ENCODE data around the gene PALM2AKAP2.

PALM2AKAP2 gene

DNA sequence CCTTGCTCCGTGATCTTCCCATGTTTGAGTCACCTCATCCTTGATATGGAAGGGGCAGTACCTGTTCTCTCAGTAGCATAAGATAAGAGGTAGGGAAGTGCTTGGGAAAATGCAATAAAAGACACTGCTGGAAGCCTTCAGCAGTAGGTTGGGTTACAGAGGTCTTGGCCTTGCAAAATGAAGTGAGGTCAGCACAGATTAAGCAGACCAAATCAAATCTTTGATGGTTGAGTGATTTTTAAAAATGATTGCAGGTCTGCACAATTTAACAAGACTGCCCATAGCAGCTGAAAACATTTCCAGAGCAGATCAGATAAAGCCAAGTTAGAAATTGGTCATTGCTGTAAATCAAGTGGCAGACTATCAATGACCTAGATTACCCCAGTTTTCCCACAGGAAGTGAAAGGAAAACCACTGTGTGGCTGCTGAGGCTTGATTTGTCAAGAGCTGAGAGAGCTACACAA is 32.9 kb downstream of the PALM2AKAP2 start:
- H3K27me3 ChIP-seq (replicated peaks; ENCODE audit: control insufficient read depth, insufficient read depth, low read length): no peaks in the 10 kb centered on the region; the same call in 1 of the 2 replicates
- no peak for DNase-seq (ENCODE audit: extremely low read depth, insufficient read length)
- TF ChIP-seq CTCF (IDR thresholded peaks at IDR 0.05; ENCODE audit: insufficient read depth, low read length, poor library complexity, severe bottlenecking): no peak
- H3K36me3 ChIP-seq (ENCODE audit: control insufficient read depth, insufficient read depth, low read length): no peaks in the 10 kb centered on the region
- no peak overlapping the region for H3K4me3 ChIP-seq (replicated peaks; ENCODE audit: low read depth, low read length)

DNA sequence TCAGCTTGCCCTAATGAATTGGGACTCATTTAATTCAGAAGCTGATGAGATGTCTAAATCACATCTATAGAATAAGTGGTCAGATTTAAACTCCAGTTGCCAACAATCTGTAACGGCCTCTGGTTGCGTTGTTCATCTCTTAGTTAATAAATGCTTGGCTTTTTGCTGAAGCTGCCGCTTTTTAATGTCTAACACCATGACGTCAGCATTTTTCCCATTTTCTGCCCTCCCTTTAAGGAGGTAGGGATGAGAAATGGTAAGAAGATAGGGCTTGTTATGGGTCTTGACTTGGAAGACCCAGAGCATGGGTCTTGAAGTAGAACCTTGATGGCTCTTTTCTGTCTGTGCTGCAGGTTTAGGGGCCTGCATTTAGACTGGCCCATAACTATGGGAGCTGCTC is 33.3 kb downstream of the PALM2AKAP2 start:
- no peak for DNase-seq (ENCODE audit: extremely low read depth, insufficient read length)
- H3K27me3 ChIP-seq (replicated peaks; ENCODE audit: control insufficient read depth, insufficient read depth, low read length): no peaks in the 10 kb centered on the region; the same call in 1 of the 2 replicates
- no peaks in the 10 kb centered on the region for H3K36me3 ChIP-seq (ENCODE audit: control insufficient read depth, insufficient read depth, low read length)
- no peak overlapping the region for H3K4me3 ChIP-seq (replicated peaks; ENCODE audit: low read depth, low read length)
- no peak for TF ChIP-seq CTCF (IDR thresholded peaks at IDR 0.05; ENCODE audit: insufficient read depth, low read length, poor library complexity, severe bottlenecking)

DNA sequence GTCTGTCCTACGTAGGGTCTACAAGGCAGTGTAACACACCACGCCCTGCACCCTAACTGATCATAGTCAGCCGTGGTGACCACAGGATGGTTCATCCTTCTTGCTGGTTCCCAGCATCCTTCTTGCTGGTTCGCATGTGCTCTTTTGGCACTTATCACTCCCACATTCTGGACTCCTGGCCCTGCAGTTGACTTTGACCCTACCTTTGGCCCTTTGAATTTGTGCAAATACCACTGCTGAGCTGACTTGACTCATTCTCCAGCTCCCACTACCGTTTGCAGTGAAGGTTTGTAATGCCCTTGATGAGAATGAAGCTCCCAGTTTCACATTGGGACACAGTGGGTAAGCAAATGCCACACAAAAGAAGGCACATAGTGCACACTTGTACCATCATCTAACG is 33.8 kb downstream of the PALM2AKAP2 start:
- Histone ChIP-seq H3K36me3 (ENCODE audit: control insufficient read depth, insufficient read depth, low read length) (no peaks in the 10 kb centered on the region), H3K4me3 (replicated peaks; ENCODE audit: low read depth, low read length) (no peak overlapping the region), H3K27me3 (replicated peaks; ENCODE audit: control insufficient read depth, insufficient read depth, low read length) (no peaks in the 10 kb centered on the region; the same call in 1 of the 2 replicates)
- no peak for TF ChIP-seq CTCF (IDR thresholded peaks at IDR 0.05; ENCODE audit: insufficient read depth, low read length, poor library complexity, severe bottlenecking)
- DNase-seq (ENCODE audit: extremely low read depth, insufficient read length): no peak

GRCh38 chr9:109815366-109815947 is 35.5 kb downstream of the PALM2AKAP2 start:
- H3K36me3 ChIP-seq (ENCODE audit: control insufficient read depth, insufficient read depth, low read length): no peaks in the 10 kb centered on the region
- no peaks in the 10 kb centered on the region; the same call in 1 of the 2 replicates for H3K27me3 ChIP-seq (replicated peaks; ENCODE audit: control insufficient read depth, insufficient read depth, low read length)
- DNase-seq (ENCODE audit: extremely low read depth, insufficient read length): no peak
- H3K4me3 ChIP-seq (replicated peaks; ENCODE audit: low read depth, low read length): no peak overlapping the region
- TF ChIP-seq CTCF (IDR thresholded peaks at IDR 0.05; ENCODE audit: insufficient read depth, low read length, poor library complexity, severe bottlenecking): no peak

GRCh38 chr9:109816490-109816889 is 36.5 kb downstream of the PALM2AKAP2 start:
- Histone ChIP-seq H3K4me3 (replicated peaks; ENCODE audit: low read depth, low read length) (no peak overlapping the region), H3K36me3 (ENCODE audit: control insufficient read depth, insufficient read depth, low read length) (no peaks in the 10 kb centered on the region), H3K27me3 (replicated peaks; ENCODE audit: control insufficient read depth, insufficient read depth, low read length) (no peaks in the 10 kb centered on the region; the same call in 1 of the 2 replicates)
- DNase-seq (ENCODE audit: extremely low read depth, insufficient read length): no peak
- no peak for TF ChIP-seq CTCF (IDR thresholded peaks at IDR 0.05; ENCODE audit: insufficient read depth, low read length, poor library complexity, severe bottlenecking)
